DOHH2 (cell line): ENCODE data around the gene EGFL8.

Experiments used
- CTCF ChIP-seq: fragments of 200-600 bp; sonication (generic); IDR thresholded peaks from one replicate; pipeline ENCODE4 v1.5.1; 2014; ENCODE audit warnings: antibody characterized with exemption, mild to moderate bottlenecking, low read depth, low read length; ENCODE audit not compliant: poor library complexity, severe bottlenecking
- EZH2phosphoT487 ChIP-seq: fragments of 200-600 bp; sonication (generic); IDR thresholded peaks from 2 replicates; pipeline ENCODE4 v1.6.1; 2017; ENCODE audit warnings: borderline replicate concordance, mild to moderate bottlenecking, antibody characterized with exemption, low read length, moderate library complexity, mixed read lengths

- TF ChIP-seq CTCF = no peak
- no peak for TF ChIP-seq EZH2phosphoT487
Observed at GRCh38 chr6:32192608-32193039, 28.2 kb downstream of the EGFL8 start, which contains the start of gene GPSM3.
